Measurements from ENCODE around the gene SNRPD2.
"Not testable (repeated sequence)": the region's sequence is repeated elsewhere in the genome, so short reads cannot be mapped to it uniquely, and the experiment has no call there.

- TF ChIP-seq POLR2A, TAF1 (IDR thresholded peaks at IDR 0.05; ENCODE audit: low read depth, low read length): not testable (repeated sequence)
These were observed 36.9 kb upstream of the SNRPD2 start for GRCh38 chr19:45728683-45729082.

Measured in GM12891 (cell line).